ENCODE data around the gene GRID2. TPM values are rescaled to one million over a fixed set of nuclear protein-coding genes. Genes with fewer than 3 reads are reported as not detected.

The GRID2 gene
- polyA plus RNA-seq, 1 experiment, result not detected

- H3K27ac ChIP-seq (ENCODE audit: low read depth, low read length), result no peak overlapping the region
- CTCF ChIA-PET, result no interaction called here
- H3K9me3 ChIP-seq (ENCODE audit: control insufficient read depth, insufficient read depth, low read length), result no peaks in the 10 kb centered on the region
- TF ChIP-seq, protein P1, sequence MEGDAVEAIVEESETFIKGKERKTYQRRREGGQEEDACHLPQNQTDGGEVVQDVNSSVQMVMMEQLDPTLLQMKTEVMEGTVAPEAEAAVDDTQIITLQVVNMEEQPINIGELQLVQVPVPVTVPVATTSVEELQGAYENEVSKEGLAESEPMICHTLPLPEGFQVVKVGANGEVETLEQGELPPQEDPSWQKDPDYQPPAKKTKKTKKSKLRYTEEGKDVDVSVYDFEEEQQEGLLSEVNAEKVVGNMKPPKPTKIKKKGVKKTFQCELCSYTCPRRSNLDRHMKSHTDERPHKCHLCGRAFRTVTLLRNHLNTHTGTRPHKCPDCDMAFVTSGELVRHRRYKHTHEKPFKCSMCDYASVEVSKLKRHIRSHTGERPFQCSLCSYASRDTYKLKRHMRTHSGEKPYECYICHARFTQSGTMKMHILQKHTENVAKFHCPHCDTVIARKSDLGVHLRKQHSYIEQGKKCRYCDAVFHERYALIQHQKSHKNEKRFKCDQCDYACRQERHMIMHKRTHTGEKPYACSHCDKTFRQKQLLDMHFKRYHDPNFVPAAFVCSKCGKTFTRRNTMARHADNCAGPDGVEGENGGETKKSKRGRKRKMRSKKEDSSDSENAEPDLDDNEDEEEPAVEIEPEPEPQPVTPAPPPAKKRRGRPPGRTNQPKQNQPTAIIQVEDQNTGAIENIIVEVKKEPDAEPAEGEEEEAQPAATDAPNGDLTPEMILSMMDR (IDR thresholded peaks at IDR 0.05; ENCODE audit: low read depth, low read length), result no peak
- no peak overlapping the region for H3K4me3 ChIP-seq (ENCODE audit: low read depth, low read length)
- DNase-seq (ENCODE audit: low read depth, low spot score), result no peak
- POLR2A ChIA-PET, result no interaction called here
- H3K27me3 ChIP-seq (ENCODE audit: control insufficient read depth, insufficient read depth, low read length), result no peaks in the 10 kb centered on the region
Observed at GRCh38 chr4:93317561-93317960, 1013.8 kb downstream of the GRID2 start.

DNA sequence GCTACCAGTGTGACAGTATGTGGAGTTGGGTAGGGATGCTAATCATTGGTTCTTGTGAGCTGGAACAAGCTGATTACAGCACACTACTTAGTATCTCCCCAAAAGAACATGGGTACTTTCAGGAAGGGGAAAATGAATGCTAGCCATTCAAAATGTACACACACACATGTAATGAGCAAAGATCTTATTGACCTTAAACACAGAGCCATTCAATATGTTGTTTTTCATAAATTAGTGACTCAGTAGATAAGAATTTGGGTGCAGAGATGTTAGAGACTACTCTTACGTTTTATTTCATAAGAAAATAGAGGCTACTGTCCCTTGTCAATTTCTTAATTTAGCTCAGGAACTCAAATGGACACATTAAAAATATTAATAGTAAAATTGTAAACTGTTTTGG lies 1015.3 kb downstream of the GRID2 start:
- no peaks in the 10 kb centered on the region for H3K27me3 ChIP-seq (ENCODE audit: control insufficient read depth, insufficient read depth, low read length)
- ChIA-PET CTCF (no interaction called here), POLR2A (no interaction called here)
- no peaks in the 10 kb centered on the region for H3K9me3 ChIP-seq (ENCODE audit: control insufficient read depth, insufficient read depth, low read length)
- TF ChIP-seq, protein P1 (IDR thresholded peaks at IDR 0.05; ENCODE audit: low read depth, low read length), result no peak
- H3K4me3 ChIP-seq (ENCODE audit: low read depth, low read length), result no peak overlapping the region
- no peak overlapping the region for H3K27ac ChIP-seq (ENCODE audit: low read depth, low read length)
- DNase-seq (ENCODE audit: low read depth, low spot score), result no peak

DNA sequence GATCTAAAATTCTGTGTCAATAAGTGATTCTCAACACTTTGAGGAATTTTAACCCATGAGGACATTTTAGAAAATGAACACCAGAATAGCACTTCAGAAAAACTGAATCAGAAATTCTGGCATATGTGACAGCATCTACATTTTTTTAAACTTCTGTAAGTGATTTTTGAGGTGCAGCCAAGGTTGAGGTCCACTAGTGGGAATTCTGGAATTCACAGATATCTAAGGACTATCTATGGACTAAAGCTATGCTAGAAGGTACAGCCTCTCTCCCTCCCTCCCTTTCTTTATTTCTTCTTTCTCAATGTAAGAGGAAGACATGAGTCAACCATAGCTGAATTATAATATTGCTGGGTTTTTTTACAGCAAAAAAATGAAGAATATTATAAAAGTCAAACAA lies 1016.6 kb downstream of the GRID2 start:
- CTCF ChIA-PET, result no interaction called here
- Histone ChIP-seq H3K9me3 (ENCODE audit: control insufficient read depth, insufficient read depth, low read length) (no peaks in the 10 kb centered on the region), H3K4me3 (ENCODE audit: low read depth, low read length) (no peak overlapping the region), H3K27me3 (ENCODE audit: control insufficient read depth, insufficient read depth, low read length) (no peaks in the 10 kb centered on the region), H3K27ac (ENCODE audit: low read depth, low read length) (no peak overlapping the region)
- no peak for DNase-seq (ENCODE audit: low read depth, low spot score)
- POLR2A ChIA-PET, result no interaction called here
- TF ChIP-seq, protein P1 (IDR thresholded peaks at IDR 0.05; ENCODE audit: low read depth, low read length), result no peak

DNA sequence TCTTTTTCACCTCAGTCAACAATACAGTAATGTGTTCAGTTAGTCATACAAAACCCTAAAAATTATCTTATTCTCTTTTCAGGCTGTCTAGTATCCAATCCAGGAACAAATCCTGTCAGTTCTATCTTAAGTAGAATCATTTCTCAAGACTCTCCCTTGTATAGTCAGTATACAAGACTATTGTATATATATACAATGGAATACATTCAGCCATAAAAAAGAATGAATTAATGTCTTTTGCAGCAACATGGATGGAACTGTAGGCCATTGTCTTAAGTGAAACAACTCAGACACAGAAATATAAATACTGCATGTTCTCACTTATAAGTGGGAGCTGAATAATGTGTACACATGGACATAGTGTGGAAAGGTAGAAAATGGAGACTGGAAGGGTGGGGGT lies 1023.6 kb downstream of the GRID2 start:
- CTCF ChIA-PET, result no interaction called here
- Histone ChIP-seq H3K9me3 (ENCODE audit: control insufficient read depth, insufficient read depth, low read length) (no peaks in the 10 kb centered on the region), H3K27me3 (ENCODE audit: control insufficient read depth, insufficient read depth, low read length) (no peaks in the 10 kb centered on the region), H3K4me3 (ENCODE audit: low read depth, low read length) (no peak overlapping the region), H3K27ac (ENCODE audit: low read depth, low read length) (no peak overlapping the region)
- DNase-seq (ENCODE audit: low read depth, low spot score), result no peak
- TF ChIP-seq, protein P1 (IDR thresholded peaks at IDR 0.05; ENCODE audit: low read depth, low read length), result no peak
- POLR2A ChIA-PET, result no interaction called here

DNA sequence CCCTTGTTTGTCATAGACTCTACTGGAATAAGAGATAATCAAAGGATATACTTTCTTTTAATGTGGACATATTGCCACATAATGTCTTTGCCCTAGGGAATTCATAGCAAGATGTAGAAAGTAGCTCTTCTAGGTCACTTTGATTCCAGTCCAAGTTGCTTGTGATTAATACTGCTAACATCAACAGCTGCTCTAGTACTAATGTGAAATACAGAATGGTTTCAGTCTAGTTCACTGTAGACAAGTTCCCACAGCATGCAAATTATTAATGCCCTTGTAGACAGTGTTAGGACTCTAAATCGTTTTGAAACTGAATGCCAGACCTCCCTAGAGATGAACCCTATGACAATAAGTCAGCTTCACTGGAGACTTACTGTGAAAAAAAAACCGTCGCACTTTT lies 1030.2 kb downstream of the GRID2 start:
- TF ChIP-seq, protein P1 (IDR thresholded peaks at IDR 0.05; ENCODE audit: low read depth, low read length), result no peak
- Histone ChIP-seq H3K9me3 (ENCODE audit: control insufficient read depth, insufficient read depth, low read length) (no peaks in the 10 kb centered on the region), H3K4me3 (ENCODE audit: low read depth, low read length) (no peak overlapping the region), H3K27me3 (ENCODE audit: control insufficient read depth, insufficient read depth, low read length) (no peaks in the 10 kb centered on the region), H3K27ac (ENCODE audit: low read depth, low read length) (no peak overlapping the region)
- ChIA-PET POLR2A (no interaction called here), CTCF (no interaction called here)
- DNase-seq (ENCODE audit: low read depth, low spot score), result peak; percentile 13

Data from AG04450 (cell line).